NCI-H1694 treated with DMSO at 0.1 percent for 48 hours (cell line): Measurements from ENCODE around the gene AP4M1.

Experiments used
- DNase-seq: peaks from one replicate; lab custom pipeline; 2025; lab: John Stamatoyannopoulos, UW

The AP4M1 gene

GRCh38 chr7:100101016-100101862 is at the start of gene AP4M1, which contains the start of gene MCM7:
Gene AP4M1 (plus strand): TSS chr7:100101643. CDS start chr7:100101715, 72 bp downstream.
Gene MCM7 (minus strand): TSS chr7:100101397. CDS start chr7:100101294, 103 bp downstream.
- peak; percentile 97 for DNase-seq

DNA sequence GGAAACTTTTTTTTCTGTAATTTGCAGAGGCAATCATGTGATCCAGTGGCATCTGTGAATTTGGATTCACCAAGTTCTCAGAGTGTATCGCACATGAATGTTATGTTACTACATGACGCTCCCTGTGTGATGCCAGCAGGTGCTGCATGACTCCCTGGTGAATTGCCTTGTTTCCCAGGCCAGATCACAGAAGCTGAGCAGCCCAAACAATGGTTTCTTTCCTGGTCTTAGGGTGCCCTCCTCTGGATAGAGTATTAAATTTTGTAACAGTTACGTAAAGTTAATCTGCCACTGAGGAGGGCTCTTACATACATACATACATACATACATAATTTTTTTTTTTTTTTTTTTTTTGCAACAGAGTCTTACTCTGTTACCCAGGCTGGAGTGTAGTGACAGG is 48.2 kb upstream of the AP4M1 start:
- DNase-seq, result peak; percentile 77

- DNase-seq, result no peak
These were observed 44.4 kb upstream of the AP4M1 start for GRCh38 chr7:100057006-100057405.

- DNase-seq, result no peak
These were observed 42.1 kb upstream of the AP4M1 start for GRCh38 chr7:100059251-100059739.

GRCh38 chr7:100061518-100062193 is 39.8 kb upstream of the AP4M1 start:
- no peak for DNase-seq

GRCh38 chr7:100063376-100063775 is 38.1 kb upstream of the AP4M1 start:
- DNase-seq, result no peak

- DNase-seq, result no peak
These were observed 37.3 kb upstream of the AP4M1 start for GRCh38 chr7:100064162-100064561.

DNA sequence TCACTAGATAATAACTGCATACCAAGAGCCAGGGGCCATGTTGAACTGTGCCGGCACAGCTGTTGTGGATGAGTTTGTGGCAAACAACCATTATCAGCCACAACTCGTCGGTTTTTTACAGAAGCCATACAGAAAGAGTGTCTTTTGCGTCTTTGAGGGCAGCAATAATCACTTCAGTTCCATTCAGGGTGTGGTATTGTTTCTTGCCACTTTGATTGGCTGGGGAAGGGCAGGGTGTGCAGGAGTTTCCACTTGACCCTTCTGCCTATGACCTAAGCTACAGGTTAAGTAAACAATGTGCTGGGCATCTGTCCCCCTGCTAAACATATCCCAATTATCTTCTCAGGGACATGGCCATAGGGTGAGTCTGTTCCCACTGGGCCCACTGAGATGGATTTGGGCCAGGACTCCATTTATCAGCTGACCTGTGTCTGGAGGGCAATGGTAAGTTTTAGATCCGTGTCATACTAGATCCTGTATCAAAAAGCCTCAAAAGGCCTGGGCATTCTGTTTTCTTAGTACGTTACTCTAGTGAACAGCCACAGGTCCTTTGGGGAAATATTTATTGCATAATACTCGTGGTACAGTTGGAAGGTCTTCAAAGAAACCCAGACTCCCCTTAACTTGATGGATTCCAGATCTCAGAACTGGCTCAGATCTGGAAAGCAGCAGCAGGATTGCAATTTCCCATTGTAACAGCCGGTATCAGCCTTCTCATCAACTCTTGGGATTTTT is 35.8 kb upstream of the AP4M1 start:
- DNase-seq, result no peak

GRCh38 chr7:100066953-100067352 is 34.5 kb upstream of the AP4M1 start:
- no peak for DNase-seq

DNA sequence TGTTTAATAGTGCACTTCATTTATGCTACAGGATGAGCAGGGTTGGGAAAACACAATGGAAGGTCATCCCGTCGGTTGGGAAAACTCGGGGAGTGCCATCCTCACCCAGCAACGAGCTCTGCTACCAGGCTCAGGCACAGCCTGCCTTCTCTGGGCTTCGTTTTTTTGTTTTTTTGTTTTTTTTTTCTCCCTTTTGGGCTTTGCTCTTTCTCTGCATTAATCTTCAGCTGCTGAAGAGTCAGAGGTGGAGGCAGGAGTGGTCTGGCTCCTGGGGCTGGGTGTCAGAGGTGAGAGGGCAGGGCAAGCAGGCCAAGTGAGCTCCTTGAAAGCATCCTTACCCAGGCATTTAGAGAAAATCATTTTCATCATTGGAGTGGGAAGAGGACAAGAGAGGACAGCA is 31.5 kb upstream of the AP4M1 start:
- DNase-seq, result no peak

- no peak for DNase-seq
These were observed 30.3 kb upstream of the AP4M1 start for GRCh38 chr7:100071018-100071723.

DNA sequence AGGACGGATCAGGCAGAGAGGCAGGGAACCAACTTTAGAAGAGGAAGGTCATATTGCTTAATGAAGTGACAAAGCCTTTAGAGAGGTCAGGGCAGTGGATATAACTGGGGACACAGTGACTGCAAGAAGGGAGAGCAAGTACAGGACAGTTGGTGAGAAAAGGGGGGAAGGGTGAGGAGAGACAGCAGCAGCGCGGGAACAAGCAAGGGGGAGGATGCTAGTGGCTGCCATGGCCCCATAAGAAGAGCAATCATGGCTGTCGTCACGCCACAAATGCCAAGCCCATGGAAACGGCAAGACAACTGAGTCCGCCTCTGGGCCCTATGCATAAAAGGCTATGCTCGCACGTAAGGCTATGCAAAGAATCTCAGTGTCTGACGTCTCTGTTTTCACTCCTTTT is 29.0 kb upstream of the AP4M1 start:
- DNase-seq, result no peak

DNA sequence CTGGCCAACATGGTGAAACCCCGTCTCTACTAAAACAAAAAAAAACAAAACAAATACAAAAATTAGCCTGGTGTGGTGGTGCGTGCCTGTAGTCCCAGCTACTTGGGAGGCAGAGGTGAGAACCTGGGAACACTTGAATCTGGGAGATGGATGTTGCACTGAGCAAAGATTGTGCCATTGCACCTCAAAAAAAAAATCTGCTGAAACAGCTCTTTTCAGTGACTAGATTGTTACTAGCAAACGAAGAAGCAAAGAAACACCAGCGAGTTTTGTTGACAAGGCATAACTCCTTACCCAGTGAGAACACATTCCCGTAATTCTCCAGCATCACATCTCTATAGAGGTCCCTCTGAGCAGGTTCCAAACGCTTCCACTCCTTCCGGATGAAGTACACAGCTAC is 26.6 kb upstream of the AP4M1 start:
- DNase-seq, result no peak

DNA sequence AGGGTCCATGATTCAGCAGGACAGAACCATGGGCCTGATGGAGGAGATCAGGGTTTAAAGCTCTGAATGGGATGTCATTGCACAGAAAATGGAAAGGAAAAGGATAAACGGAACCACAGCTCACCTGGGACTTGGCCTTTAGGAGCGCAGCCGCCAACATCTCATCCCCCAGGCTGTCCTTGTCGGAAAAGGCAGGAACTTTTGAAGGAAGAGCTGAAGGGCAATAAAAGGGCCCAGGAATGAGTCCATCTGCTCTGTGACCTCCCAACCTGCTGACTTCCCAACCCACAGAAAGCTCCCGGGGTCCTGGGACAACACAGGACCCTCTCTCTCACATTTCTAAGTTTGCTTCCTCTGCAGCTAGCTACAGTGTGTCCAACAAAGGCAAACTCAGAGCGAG is 26.0 kb upstream of the AP4M1 start:
- DNase-seq, result no peak

- no peak for DNase-seq
These were observed 24.2 kb upstream of the AP4M1 start for GRCh38 chr7:100077205-100077604.

GRCh38 chr7:100079024-100079560 is 22.4 kb upstream of the AP4M1 start:
- no peak for DNase-seq

DNA sequence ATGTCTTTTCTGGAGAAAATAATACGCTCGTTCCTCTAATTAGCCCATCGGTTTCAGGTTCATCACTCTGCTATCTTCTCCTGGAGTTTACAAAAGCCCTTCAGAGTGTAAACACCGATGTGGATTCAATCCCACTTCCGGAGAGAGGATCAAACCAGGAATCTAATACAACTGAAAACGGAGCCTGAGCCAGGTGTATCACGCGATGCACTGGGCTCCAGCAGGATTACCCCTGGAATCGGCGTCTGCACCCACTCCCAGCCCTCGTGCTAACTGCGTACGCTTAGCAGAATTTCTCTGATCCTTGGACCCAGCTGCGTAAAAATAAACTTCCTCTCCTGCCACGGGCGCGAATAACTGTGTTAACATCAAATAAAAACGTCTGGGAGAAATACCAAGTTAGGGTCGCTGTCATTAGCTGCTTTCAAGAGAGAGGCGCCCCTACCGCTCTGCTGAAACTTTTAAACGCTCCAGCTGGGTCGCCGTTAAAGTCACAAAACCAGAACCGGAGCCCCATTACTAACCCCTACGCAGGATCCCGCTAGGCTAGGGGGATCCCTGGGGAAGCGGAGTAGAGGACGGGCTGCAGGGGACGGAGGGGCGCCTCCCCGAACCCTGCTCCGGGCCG is 20.4 kb upstream of the AP4M1 start:
- DNase-seq, result no peak

DNA sequence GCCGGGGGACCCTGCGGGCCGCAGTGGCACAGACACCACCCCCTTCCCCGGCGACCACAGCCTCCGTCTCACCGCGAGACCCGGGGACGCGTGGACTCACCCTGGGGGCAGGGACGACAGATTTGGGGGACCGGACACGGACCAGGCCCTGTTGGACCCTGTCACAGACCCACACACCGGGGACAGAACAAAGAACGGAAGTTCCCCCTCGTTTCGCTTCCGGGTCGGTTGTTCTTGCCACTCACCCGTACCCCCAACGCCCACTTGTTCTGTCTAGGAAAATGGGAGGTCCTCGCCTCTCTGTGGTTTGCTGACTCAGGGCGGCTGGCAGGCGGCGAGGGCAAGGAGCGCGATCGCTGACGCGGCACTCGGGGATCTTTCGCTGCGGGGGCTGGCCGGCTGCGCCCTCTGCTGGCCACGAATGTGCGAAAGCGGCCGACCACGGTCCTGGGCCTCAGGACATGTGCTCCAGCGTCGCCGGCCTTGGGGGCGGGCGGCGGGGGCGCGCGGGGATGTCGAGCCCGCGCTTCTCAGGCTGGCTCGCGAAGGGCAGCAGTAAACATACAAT is 19.8 kb upstream of the AP4M1 start, which contains the start of gene ZNF3:
ZNF3 (minus strand) TSS at position 189 of the 568 bp plus-strand sequence. CDS start 4,366 bp downstream, outside the sequence.
- DNase-seq, result peak; percentile 96

GRCh38 chr7:100082978-100083377 is 18.5 kb upstream of the AP4M1 start:
- no peak for DNase-seq

- DNase-seq, result no peak
These were observed 15.9 kb upstream of the AP4M1 start for GRCh38 chr7:100085515-100085914.
